ENCODE results near the gene HORMAD1. TPM values are rescaled to one million over a fixed set of nuclear protein-coding genes. Genes with fewer than 3 reads are reported as not detected.
"Not testable (repeated sequence)": the region's sequence is repeated elsewhere in the genome, so short reads cannot be mapped to it uniquely, and the experiment has no call there.

HORMAD1 gene
- total and polyA plus RNA-seq, 5 donors: 0.26 to 0.64 (median 0.54) TPM; not detected in 1

GRCh38 chr1:150749720-150750311, 29.1 kb upstream of the HORMAD1 start:
- Histone ChIP-seq H3K27me3 (ENCODE audit: control insufficient read depth, insufficient read depth) (no peaks in the 10 kb centered on the region), H3K4me1 (ENCODE audit: control insufficient read depth, insufficient read depth, low read length) (no peaks in the 10 kb centered on the region), H3K4me3 (ENCODE audit: low read length) (no peak overlapping the region), H3K9me3 (ENCODE audit: control insufficient read depth, low read length) (no peaks in the 10 kb centered on the region), H3K27ac (ENCODE audit: low read length) (no peak overlapping the region)
- 88% methylated on average over 8 of the region's 8 CpGs for WGBS
- no peak for DNase-seq
- ATAC-seq: no peak
- intact Hi-C loops (cut with DNase I): no loop called here

DNA sequence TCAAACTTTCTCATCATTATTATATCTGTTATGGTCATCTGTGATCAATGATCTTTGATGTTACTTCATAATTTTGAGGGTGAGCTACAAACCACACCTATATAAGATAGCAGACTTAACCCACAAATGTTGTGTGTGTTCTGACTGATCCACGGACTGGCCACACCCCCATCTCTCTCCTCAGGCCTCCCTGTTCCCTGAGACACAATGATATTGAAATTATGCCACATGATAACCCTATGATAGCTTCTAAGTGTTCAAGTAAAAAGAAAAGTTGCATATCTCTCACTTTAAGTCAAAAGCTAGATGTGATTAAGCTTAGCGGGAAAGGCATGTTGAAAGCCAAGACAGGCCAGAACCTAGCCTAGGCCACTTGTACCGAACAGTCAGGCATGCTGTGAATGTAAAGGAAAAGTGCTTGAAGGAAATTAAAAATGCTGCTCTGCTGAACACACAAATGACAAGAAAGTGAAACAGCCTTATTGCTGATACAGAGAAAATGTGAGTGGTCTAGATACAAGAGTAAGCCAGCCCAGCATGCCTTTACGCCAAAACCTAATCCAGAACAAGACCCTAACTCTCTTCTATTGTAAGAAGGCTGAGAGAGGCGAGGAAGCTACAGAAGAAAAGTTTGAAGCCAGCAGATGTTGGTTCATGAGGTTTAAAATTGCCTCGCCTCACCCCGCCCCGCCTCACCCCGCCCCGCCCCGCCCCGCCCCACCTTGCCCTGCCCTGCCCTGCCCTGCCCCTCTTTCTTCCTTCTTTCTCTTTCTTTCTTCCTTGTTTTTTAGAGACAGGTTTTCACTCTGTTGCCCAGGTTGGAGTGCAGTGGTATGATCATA, 28.4 kb upstream of the HORMAD1 start:
- intact Hi-C loops (cut with DNase I): no loop called here
- H3K9me3 ChIP-seq (ENCODE audit: control insufficient read depth, low read length): no peaks in the 10 kb centered on the region

GRCh38 chr1:150730130-150730721, 9.5 kb upstream of the HORMAD1 start:
- no peaks in the 10 kb centered on the region for H3K4me1 ChIP-seq (ENCODE audit: control insufficient read depth, insufficient read depth, low read length)
- WGBS: 86% methylated on average over 3 of the region's 3 CpGs
- no peak overlapping the region for H3K4me3 ChIP-seq (ENCODE audit: low read length)
- H3K27ac ChIP-seq (ENCODE audit: low read length): no peak overlapping the region
- no peak for ATAC-seq
- H3K27me3 ChIP-seq (ENCODE audit: control insufficient read depth, insufficient read depth): no peaks in the 10 kb centered on the region
- no peak for DNase-seq
- intact Hi-C loops (cut with DNase I): no loop called here
- H3K9me3 ChIP-seq (ENCODE audit: control insufficient read depth, low read length): no peaks in the 10 kb centered on the region

More for the DNA sequence above, 28.4 kb upstream of the HORMAD1 start:
- H3K4me1 ChIP-seq (ENCODE audit: control insufficient read depth, insufficient read depth, low read length): no peaks in the 10 kb centered on the region
- WGBS: 95% methylated on average over 12 of the region's 12 CpGs
- H3K27ac ChIP-seq (ENCODE audit: low read length): no peak overlapping the region
- ATAC-seq: no peak
- no peaks in the 10 kb centered on the region for H3K27me3 ChIP-seq (ENCODE audit: control insufficient read depth, insufficient read depth)
- DNase-seq: no peak
- H3K4me3 ChIP-seq (ENCODE audit: low read length): no peak overlapping the region

GRCh38 chr1:150724336-150724735, 3.6 kb upstream of the HORMAD1 start:
- H3K4me3 ChIP-seq (ENCODE audit: low read length): no peak overlapping the region
- no peaks in the 10 kb centered on the region for H3K27me3 ChIP-seq (ENCODE audit: control insufficient read depth, insufficient read depth)
- H3K9me3 ChIP-seq (ENCODE audit: control insufficient read depth, low read length): no peaks in the 10 kb centered on the region
- DNase-seq: no peak
- H3K27ac ChIP-seq (ENCODE audit: low read length): no peak overlapping the region
- WGBS: 55% methylated on average over 2 of the region's 2 CpGs
- no peaks in the 10 kb centered on the region for H3K4me1 ChIP-seq (ENCODE audit: control insufficient read depth, insufficient read depth, low read length)
- no peak for ATAC-seq
- intact Hi-C loops (cut with DNase I): no loop called here

DNA sequence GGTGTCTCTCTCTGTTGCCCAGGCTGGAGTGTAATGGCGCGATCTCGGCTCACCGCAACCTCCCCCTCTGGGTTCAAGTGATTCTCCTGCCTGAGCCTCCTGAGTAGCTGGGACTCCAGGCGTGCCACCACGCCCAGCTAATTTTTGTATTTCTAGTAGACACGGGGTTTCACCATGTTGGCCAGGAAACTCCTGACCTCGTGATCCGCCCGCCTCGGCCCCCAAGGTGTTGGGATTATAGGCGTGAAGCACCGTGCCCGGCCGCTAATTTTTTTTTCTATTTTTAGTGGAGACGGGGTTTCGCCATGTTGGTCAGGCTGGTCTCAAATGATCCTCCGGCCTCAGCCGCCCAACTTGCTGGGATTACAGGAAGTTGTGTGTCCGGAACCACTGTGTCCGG, 597 bp downstream of the HORMAD1 start:
- no peaks in the 10 kb centered on the region for H3K27me3 ChIP-seq (ENCODE audit: control insufficient read depth, insufficient read depth)
- H3K4me1 ChIP-seq (ENCODE audit: control insufficient read depth, insufficient read depth, low read length): no peaks in the 10 kb centered on the region
- no peaks in the 10 kb centered on the region for H3K9me3 ChIP-seq (ENCODE audit: control insufficient read depth, low read length)
- no peak overlapping the region for H3K4me3 ChIP-seq (ENCODE audit: low read length)
- DNase-seq (no peak), ATAC-seq (no peak)
- intact Hi-C loops (cut with DNase I): no loop called here
- WGBS: 92% methylated on average over 21 of the region's 21 CpGs
- H3K27ac ChIP-seq (ENCODE audit: low read length): no peak overlapping the region

DNA sequence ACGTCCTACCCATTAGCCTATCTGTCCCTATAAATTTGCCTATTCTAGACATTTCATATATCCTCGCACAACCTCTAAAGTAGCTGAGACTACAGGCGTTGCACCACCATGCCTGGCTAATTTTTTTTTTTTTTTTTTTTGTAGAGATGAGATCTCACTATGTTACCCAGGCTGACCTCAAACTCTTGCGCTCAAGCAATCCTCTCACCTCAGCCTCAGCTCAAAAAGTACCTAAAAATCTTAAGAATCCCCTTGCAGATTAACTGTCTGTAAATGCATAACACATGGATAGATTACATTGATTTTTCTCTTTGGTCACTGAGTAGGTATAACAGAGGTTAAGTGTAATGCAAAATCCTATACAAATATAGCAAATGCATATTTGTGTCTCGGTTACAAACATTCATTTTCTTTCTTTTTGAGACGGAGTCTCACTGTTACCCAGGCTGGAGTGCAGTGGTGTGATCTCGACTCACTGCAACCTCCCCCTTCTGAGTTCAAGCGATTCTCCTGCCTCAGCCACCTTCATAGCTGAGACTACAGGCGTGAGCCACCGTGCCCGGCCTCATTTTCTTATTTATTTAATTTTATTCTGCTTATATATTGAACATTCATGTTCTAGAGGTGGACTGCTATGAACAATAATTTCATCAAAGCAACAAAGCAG, 2.3 kb downstream of the HORMAD1 start:
- no peak for ATAC-seq
- intact Hi-C loops (cut with DNase I): no loop called here

GRCh38 chr1:150709031-150709430, 11.7 kb downstream of the HORMAD1 start:
- H3K4me3 ChIP-seq (ENCODE audit: low read length); H3K27ac ChIP-seq (ENCODE audit: low read length); intact Hi-C loops (cut with DNase I); DNase-seq; H3K9me3 ChIP-seq (ENCODE audit: control insufficient read depth, low read length); ATAC-seq; H3K4me1 ChIP-seq (ENCODE audit: control insufficient read depth, insufficient read depth, low read length); H3K27me3 ChIP-seq (ENCODE audit: control insufficient read depth, insufficient read depth): not testable (repeated sequence)
- WGBS: 78% methylated on average over 1 of the region's 1 CpG

More for the DNA sequence above, 2.3 kb downstream of the HORMAD1 start:
- 80% methylated on average over 11 of the region's 11 CpGs for WGBS
- DNase-seq: no peak
- Histone ChIP-seq H3K9me3 (ENCODE audit: control insufficient read depth, low read length) (no peaks in the 10 kb centered on the region), H3K4me3 (ENCODE audit: low read length) (no peak overlapping the region), H3K27me3 (ENCODE audit: control insufficient read depth, insufficient read depth) (no peaks in the 10 kb centered on the region), H3K27ac (ENCODE audit: low read length) (no peak overlapping the region), H3K4me1 (ENCODE audit: control insufficient read depth, insufficient read depth, low read length) (no peaks in the 10 kb centered on the region)

- H3K4me1 ChIP-seq (ENCODE audit: control insufficient read depth, insufficient read depth, low read length): no peaks in the 10 kb centered on the region
- DNase-seq: no peak
- intact Hi-C loops (cut with DNase I): no loop called here
- ATAC-seq: no peak
- no peak overlapping the region for H3K27ac ChIP-seq (ENCODE audit: low read length)
- H3K4me3 ChIP-seq (ENCODE audit: low read length): no peak overlapping the region
- WGBS: 96% methylated on average over 2 of the region's 2 CpGs
- no peaks in the 10 kb centered on the region for H3K9me3 ChIP-seq (ENCODE audit: control insufficient read depth, low read length)
- no peaks in the 10 kb centered on the region for H3K27me3 ChIP-seq (ENCODE audit: control insufficient read depth, insufficient read depth)
Measured at GRCh38 chr1:150708595-150708994, 12.1 kb downstream of the HORMAD1 start.

- Histone ChIP-seq H3K27me3 (ENCODE audit: control insufficient read depth, insufficient read depth) (no peaks in the 10 kb centered on the region), H3K27ac (ENCODE audit: low read length) (no peak overlapping the region), H3K4me1 (ENCODE audit: control insufficient read depth, insufficient read depth, low read length) (no peaks in the 10 kb centered on the region), H3K9me3 (ENCODE audit: control insufficient read depth, low read length) (no peaks in the 10 kb centered on the region), H3K4me3 (ENCODE audit: low read length) (no peak overlapping the region)
- WGBS: 83% methylated on average over 1 of the region's 1 CpG
- no peak for ATAC-seq
- intact Hi-C loops (cut with DNase I): no loop called here
- DNase-seq: no peak
Measured at GRCh38 chr1:150706091-150706490, 14.6 kb downstream of the HORMAD1 start.

DNA sequence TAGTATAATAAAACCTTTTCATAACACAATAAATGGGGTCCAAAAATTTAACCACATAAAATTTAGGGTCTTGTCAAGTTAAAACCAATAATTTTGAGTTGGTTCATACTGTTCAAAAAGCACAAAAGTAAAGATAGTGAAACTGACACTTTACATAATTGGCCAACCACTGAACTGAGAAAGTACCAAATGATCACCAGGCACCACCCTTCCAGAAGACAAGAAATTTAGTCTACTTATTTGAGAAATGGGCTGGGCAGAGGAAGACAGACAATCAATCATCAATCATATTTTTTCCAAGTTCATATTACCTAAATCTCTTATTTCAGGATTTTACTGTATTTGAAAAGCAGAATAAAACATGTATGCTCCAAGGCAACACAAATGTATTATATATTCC, 17.3 kb downstream of the HORMAD1 start:
- intact Hi-C loops (cut with DNase I): no loop called here

More for the DNA sequence above, 17.3 kb downstream of the HORMAD1 start:
- H3K27me3 ChIP-seq (ENCODE audit: control insufficient read depth, insufficient read depth): no peaks in the 10 kb centered on the region
- ATAC-seq (no peak), DNase-seq (no peak)
- no peak overlapping the region for H3K4me3 ChIP-seq (ENCODE audit: low read length)
- H3K27ac ChIP-seq (ENCODE audit: low read length): no peak overlapping the region
- H3K9me3 ChIP-seq (ENCODE audit: control insufficient read depth, low read length): no peaks in the 10 kb centered on the region
- no peaks in the 10 kb centered on the region for H3K4me1 ChIP-seq (ENCODE audit: control insufficient read depth, insufficient read depth, low read length)
